HG03457 (cell line): ENCODE results near the gene MARK3.

ENCODE experiments used
- ATAC-seq: cut with Tn5 transposase; IDR thresholded peaks from one replicate; pipeline ENCODE4 v1.9.1; 2021; ENCODE audit warnings: moderate number of reproducible peaks; ENCODE audit not compliant: unreplicated experiment

Gene MARK3

GRCh38 chr14:103393676-103394626, 8.7 kb downstream of the MARK3 start:
- ATAC-seq, result no peak

- ATAC-seq, result no peak
Measured at GRCh38 chr14:103395244-103395643, 10.0 kb downstream of the MARK3 start.

- ATAC-seq, result no peak
Measured at GRCh38 chr14:103396463-103396862, 11.2 kb downstream of the MARK3 start.

GRCh38 chr14:103398427-103399195, 13.4 kb downstream of the MARK3 start:
- ATAC-seq, result no peak

- no peak for ATAC-seq
Measured at GRCh38 chr14:103400537-103400936, 15.3 kb downstream of the MARK3 start.

GRCh38 chr14:103401223-103402214, 16.3 kb downstream of the MARK3 start:
- no peak for ATAC-seq

GRCh38 chr14:103402695-103403094, 17.5 kb downstream of the MARK3 start:
- no peak for ATAC-seq

- no peak for ATAC-seq
Measured at GRCh38 chr14:103404032-103404918, 19.1 kb downstream of the MARK3 start.

GRCh38 chr14:103404920-103405319, 19.7 kb downstream of the MARK3 start:
- ATAC-seq, result no peak

GRCh38 chr14:103408491-103409155, 23.4 kb downstream of the MARK3 start:
- no peak for ATAC-seq

- ATAC-seq, result no peak
Measured at GRCh38 chr14:103416916-103417315, 31.7 kb downstream of the MARK3 start.

GRCh38 chr14:103418481-103418818, 33.2 kb downstream of the MARK3 start:
- no peak for ATAC-seq

- ATAC-seq, result no peak
Measured at GRCh38 chr14:103421556-103421955, 36.3 kb downstream of the MARK3 start.

- no peak for ATAC-seq
Measured at GRCh38 chr14:103423050-103423461, 37.8 kb downstream of the MARK3 start.

GRCh38 chr14:103427485-103428443, 42.5 kb downstream of the MARK3 start:
- no peak for ATAC-seq

- ATAC-seq, result no peak
Measured at GRCh38 chr14:103428723-103429556, 43.7 kb downstream of the MARK3 start.

- no peak for ATAC-seq
Measured at GRCh38 chr14:103430358-103430757, 45.1 kb downstream of the MARK3 start.
